Measurements from ENCODE around the gene CABP5. TPM values are rescaled to one million over a fixed set of nuclear protein-coding genes. Genes with fewer than 3 reads are reported as not detected.

CABP5 gene
- total RNA-seq, 4 donors from 2014 or later = not detected

- no peak overlapping the region for H3K4me3 ChIP-seq
- WGBS, 2 donors = 52 to 58% methylated on average over 37 of the region's 37 CpGs
- peaks cover 0 to 62% (median 0%) of the 10 kb centered on the region in 3 donors for H3K36me3 ChIP-seq
- no peak for DNase-seq (ENCODE audit: low spot score in 2 of 2)
- no peaks in the 10 kb centered on the region for H3K27me3 ChIP-seq
- H3K9me3 ChIP-seq = no peaks in the 10 kb centered on the region
- TF ChIP-seq POLR2A (IDR thresholded peaks at IDR 0.05) (no peak), EP300 (IDR thresholded peaks at IDR 0.05) (no peak), CTCF (IDR thresholded peaks at IDR 0.05) (no peak)
- H3K27ac ChIP-seq = no peak overlapping the region
- no peaks in the 10 kb centered on the region for H3K4me1 ChIP-seq
Measured at GRCh38 chr19:48061401-48062344, 17.8 kb upstream of the CABP5 start.

GRCh38 chr19:48060381-48060780 is 16.5 kb upstream of the CABP5 start:
- peaks cover 0 to 55% (median 0%) of the 10 kb centered on the region in 3 donors for H3K36me3 ChIP-seq
- H3K27me3 ChIP-seq = no peaks in the 10 kb centered on the region
- H3K27ac ChIP-seq = no peak overlapping the region
- 83 to 90% methylated on average over 5 of the region's 5 CpGs for WGBS, 2 donors
- TF ChIP-seq POLR2A (IDR thresholded peaks at IDR 0.05) (no peak), EP300 (IDR thresholded peaks at IDR 0.05) (no peak), CTCF (IDR thresholded peaks at IDR 0.05) (no peak)
- H3K4me3 ChIP-seq = no peak overlapping the region
- no peaks in the 10 kb centered on the region for H3K9me3 ChIP-seq
- no peaks in the 10 kb centered on the region for H3K4me1 ChIP-seq
- DNase-seq (ENCODE audit: low spot score in 2 of 2) = no peak

- Histone ChIP-seq H3K27ac (no peak overlapping the region), H3K36me3 (peaks cover 0 to 56% (median 0%) of the 10 kb centered on the region in 3 donors), H3K4me1 (no peaks in the 10 kb centered on the region), H3K9me3 (no peaks in the 10 kb centered on the region), H3K27me3 (no peaks in the 10 kb centered on the region), H3K4me3 (no peak overlapping the region)
- no peak for DNase-seq (ENCODE audit: low spot score in 2 of 2)
- TF ChIP-seq CTCF (IDR thresholded peaks at IDR 0.05) (no peak), EP300 (IDR thresholded peaks at IDR 0.05) (no peak), POLR2A (IDR thresholded peaks at IDR 0.05) (no peak)
- 91 to 94% methylated on average over 6 of the region's 6 CpGs for WGBS, 2 donors
Measured at GRCh38 chr19:48059331-48059730, 15.5 kb upstream of the CABP5 start.

- Histone ChIP-seq H3K27ac (no peak overlapping the region), H3K4me3 (no peak overlapping the region), H3K4me1 (no peaks in the 10 kb centered on the region), H3K36me3 (peaks cover 0 to 70% (median 0%) of the 10 kb centered on the region in 3 donors), H3K27me3 (no peaks in the 10 kb centered on the region), H3K9me3 (no peaks in the 10 kb centered on the region)
- TF ChIP-seq EP300 (IDR thresholded peaks at IDR 0.05) (no peak), CTCF (IDR thresholded peaks at IDR 0.05) (no peak), POLR2A (IDR thresholded peaks at IDR 0.05) (no peak)
- no peak for DNase-seq (ENCODE audit: low spot score in 2 of 2)
- WGBS, 2 donors = 80 to 89% methylated on average over 5 of the region's 5 CpGs
Measured at GRCh38 chr19:48053856-48054255, 10.0 kb upstream of the CABP5 start.

DNA sequence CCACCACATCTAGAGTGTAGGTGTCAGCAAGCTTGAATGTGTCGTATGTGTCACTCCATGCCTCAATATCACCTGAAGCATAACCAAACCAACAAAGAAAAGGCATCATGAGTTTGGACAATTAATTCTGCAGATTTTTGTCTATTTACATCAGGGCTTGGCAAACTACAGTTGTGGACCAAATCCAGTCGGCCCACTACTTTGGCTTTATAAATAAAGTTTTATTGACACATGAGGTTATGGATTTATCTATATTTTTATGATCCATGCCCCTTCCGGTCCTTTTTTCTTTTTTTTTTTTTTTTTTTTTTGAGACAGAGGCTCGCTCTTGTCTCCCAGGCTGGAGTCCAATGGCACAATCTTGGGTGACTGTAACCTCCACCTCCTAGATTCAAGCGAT is 9.2 kb upstream of the CABP5 start:
- no peaks in the 10 kb centered on the region for H3K27me3 ChIP-seq
- no peak overlapping the region for H3K4me3 ChIP-seq
- H3K27ac ChIP-seq = no peak overlapping the region
- TF ChIP-seq EP300 (IDR thresholded peaks at IDR 0.05) (no peak), CTCF (IDR thresholded peaks at IDR 0.05) (no peak), POLR2A (IDR thresholded peaks at IDR 0.05) (no peak)
- H3K36me3 ChIP-seq = peaks cover 0 to 70% (median 0%) of the 10 kb centered on the region in 3 donors
- 78 to 81% methylated on average over 5 of the region's 5 CpGs for WGBS, 2 donors
- H3K4me1 ChIP-seq = no peaks in the 10 kb centered on the region
- DNase-seq (ENCODE audit: low spot score in 2 of 2) = no peak
- no peaks in the 10 kb centered on the region for H3K9me3 ChIP-seq

Measured in tibial nerve (tissue), 4 donors.